GM18499 (cell line): ENCODE results near the gene MYO1D.

Experiments
- ATAC-seq: cut with Tn5 transposase; IDR thresholded peaks from one replicate; pipeline ENCODE4 v1.9.1; 2021; ENCODE audit warnings: moderate number of reproducible peaks; ENCODE audit not compliant: insufficient read depth, unreplicated experiment

Gene MYO1D

DNA sequence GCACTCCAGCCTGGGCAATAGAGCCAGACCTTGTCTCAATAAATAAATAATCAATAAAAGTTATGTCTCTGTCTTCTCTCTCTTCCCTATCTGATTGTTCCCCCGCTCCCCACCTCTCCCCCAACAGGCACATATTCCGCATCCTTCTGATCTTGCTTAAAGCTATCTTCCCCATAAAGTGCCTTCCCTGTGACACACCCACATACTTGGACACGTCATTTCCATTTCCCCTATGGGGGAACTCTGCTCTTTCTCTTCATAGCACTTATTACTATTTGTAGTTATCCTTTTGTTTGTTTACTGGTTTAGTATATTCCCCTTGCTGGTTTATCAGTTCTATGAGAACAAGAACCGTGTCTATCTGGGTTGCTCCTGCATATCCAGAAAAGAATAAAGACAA lies 14.9 kb downstream of the MYO1D start:
- ATAC-seq, result no peak

DNA sequence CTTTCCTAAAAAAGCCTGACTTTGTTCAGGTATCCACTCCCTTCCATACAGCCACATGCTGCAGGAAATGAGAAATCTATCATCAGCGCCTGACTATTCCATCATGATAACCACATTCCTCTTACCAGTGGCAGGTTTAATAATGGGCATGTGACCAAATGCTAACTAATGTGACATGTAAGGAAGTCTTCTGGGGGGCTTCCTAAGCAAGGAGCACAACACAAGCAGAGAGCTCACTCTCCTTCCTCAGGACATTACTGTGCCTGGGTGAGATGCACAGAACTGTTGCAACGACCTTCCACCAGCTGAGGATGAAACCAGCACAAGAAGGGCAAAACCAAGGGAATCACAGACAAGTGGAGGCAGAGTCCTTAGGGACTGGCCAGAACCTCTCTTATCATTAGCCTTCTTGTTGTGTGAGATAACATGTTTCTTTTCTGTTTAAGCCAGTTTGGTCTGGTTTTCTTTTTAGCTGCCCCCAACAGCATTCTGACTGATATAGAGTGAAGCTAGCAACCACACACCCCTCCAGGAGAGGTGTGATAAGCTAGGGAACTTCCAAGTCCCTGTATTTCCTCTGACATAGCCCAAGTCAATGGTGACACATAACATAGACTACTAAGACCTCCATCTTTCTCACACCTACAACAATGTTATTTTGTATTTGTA lies 16.9 kb downstream of the MYO1D start:
- no peak for ATAC-seq

DNA sequence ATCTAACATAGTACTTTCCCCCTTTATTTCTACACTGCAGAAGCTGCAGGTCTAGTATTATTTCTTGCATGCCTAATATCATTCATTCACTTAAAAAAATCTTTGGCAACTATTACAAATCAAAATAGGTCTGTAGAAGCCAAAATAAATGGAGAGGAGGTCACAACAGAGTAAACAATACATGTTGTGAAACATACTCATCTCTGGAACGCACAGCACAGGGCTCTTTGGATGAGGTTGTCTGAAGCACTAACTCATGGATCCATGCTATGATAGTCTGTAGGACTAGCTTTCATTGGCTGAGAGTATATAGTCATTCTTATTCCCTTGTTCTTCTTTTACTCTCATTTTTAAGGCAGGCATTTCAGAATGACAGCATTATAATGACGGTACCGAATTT lies 21.3 kb downstream of the MYO1D start:
- no peak for ATAC-seq

DNA sequence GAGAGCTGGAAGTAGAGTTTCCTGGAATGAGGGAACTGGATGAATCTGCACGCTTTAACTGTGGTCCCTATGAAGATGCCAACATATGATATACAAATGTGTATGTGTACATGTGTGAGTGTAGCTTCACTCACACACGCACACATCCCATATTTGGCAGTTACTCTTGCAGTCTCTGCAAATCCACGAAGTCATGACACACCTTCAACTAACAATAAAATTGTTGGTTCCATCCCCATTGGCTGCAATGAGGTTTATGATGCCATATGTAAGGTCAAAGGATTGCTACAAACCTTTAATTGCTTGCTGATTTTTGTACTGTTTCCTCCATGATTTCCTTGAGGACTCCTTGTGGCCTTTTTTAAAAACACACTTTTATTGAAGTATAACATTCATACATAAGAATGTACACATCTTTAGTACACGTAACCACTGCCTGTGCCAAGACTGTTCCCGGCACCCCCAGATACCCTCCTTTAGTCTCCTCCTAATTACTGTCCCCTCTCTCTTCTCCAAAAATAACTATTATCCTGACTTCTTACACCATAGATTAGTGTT lies 22.0 kb downstream of the MYO1D start:
- no peak for ATAC-seq

DNA sequence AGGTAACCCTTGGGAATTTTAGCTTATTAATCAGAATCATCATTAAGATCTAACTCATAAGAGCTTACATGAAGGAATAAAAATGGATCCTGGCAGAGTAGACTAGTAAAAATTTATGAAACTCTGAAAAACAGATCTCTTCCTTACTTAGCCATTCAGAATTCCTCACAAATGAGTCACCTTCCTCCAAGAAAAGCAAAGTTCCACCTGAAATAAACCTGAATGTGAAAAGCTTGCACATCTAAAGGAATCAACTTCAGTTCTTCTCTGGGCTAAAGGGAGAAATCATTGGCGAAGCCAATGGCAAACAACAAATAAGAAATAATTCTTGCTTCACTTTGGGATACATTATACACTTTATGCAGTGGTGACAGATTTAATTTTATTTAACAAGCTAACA lies 22.7 kb downstream of the MYO1D start:
- ATAC-seq, result no peak

DNA sequence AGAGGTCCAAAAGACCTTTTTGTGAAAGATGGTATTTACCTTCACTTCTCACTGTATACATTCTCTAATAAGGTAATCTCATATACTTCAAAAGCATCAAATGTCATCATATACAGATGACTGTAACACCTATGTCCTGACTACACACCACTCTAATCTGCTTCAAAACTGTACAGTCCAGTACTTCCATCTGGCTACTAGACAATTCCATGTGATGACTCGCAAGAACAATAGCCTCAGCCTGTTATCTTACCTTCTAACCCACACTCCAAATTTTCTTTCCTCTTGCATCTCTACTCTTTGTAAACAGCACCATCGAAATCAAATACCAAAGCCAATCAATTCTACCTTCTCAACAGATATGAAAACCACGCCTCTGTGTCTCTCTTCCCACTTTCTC lies 24.1 kb downstream of the MYO1D start:
- ATAC-seq, result no peak

DNA sequence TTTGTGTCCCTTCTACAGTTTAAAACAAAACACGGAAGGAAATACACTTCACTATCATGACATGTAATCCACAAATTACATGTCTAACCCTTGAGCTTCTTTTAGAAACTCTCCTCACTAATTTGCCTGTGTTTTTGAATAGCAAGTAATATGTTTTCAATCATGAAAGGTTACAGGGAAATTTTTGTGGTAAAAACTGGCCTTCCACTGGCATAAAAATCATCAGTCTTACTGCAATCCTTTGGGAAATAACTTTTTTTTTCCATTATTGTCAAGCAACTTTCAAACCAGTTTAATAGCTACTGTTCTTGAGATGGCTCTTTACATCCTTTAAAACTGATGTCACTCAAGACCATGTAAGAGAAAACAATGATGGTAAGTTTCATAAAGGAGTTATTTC lies 27.0 kb downstream of the MYO1D start:
- no peak for ATAC-seq

DNA sequence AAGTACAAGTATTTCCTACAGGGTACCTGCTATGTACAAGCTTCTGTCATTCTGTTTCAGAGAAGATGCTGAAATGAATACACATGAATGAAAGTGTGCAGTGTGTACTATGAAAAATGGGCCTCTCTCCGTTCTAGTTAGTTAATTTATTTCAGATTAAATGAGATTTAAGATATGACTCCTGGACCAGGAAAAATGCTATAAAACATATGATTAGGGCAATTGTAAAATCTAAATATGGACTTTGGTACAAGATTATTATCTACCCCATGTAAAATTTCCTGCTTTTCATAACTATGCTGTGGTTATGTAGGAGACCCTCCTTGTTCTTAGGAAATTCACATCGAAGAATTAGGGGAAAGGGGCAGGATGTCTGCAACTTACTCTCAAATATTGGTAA lies 28.9 kb downstream of the MYO1D start:
- no peak for ATAC-seq

DNA sequence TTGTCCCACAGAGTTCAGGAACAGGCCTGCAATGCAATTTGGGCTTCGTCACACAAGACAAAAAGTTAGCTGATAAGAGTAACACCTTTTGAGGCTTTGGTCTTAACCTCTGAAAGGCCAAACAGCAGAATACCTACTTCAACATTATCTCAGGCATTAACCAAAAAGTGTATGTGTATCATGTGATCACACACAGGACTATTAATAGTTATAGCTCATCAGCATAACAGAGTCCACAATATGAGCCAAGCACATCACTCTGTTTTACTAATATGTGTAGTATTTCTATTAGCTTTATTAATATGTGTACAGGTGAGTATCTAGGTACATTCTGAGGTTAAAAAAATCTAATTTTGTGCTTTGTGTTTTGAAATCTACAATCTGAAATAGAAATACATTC lies 30.8 kb downstream of the MYO1D start:
- ATAC-seq, result no peak

DNA sequence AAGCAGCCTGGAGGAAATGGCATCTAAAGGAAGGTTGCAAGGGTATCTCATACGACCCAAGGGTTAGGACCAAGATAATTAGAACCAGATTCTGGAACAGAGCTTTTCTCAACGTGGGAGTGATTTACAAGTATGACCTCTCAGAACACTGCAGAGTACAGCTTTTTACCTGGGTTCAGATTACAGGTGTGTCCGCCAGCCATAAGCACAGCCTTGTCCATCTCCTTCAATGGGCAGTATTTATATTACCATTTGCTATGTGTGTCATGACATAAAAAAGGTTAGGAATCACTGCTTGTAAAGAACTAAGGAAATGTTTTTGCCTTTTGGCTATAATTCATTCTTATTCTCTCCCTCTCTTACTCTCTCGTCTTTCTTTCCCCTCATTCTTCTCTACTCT lies 36.7 kb downstream of the MYO1D start:
- no peak for ATAC-seq

DNA sequence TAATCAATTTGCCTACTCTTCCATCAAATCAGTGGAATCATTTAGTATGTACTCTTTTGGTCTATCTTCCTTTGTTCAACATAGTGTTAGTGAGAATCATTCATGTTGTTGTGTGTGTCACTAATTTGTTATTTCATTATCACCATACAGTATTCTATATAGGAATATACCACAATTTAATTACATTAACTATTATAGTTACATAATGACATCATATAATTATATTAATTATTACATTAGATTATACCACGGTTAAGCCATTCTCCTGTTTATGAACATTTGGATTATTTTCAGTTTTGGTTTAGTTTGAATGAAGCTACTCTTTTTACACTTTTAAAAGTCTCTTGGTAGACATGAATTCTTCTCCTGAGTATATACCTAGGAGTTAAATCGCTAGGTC lies 40.4 kb downstream of the MYO1D start:
- no peak for ATAC-seq

DNA sequence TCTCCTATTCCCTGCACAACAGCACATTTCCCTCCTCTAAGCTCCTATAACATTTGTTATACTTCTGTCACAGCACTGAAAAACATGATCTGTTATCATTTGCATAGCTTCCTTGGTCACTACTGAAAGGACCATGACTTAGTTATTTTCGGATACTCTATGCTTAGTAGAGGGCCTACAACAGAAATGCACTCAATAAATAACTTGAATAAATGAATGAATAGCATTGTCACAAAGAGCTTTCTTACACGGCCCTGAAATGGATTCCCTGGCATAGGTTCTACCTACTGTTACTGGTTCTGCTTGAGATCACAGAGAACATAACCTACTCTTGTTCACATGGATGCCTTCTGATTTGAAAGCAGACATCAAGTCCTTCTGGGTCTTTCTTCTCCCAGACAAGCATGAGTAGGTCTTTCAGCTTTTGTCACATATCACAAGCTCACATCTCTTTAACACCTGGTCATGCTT lies 41.6 kb downstream of the MYO1D start:
- ATAC-seq, result peak; percentile 49

DNA sequence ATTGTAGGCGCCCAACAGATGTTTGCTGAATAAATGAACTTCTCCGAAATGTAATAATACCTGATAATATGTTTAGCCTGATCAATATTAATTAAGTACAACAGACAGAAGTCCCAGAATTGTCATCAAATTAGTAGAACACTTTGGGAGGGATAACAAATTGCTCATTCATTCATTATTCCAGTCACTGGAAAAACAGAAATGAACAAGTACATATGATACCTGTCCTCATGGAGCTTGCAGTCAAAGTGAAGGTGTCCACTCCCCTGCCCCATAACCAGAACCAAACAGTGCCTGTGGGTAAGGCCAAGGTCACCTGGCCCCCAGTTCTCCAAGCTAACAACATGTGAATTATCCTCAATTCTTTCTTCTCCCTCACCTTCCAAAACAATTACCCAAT lies 42.8 kb downstream of the MYO1D start:
- no peak for ATAC-seq

DNA sequence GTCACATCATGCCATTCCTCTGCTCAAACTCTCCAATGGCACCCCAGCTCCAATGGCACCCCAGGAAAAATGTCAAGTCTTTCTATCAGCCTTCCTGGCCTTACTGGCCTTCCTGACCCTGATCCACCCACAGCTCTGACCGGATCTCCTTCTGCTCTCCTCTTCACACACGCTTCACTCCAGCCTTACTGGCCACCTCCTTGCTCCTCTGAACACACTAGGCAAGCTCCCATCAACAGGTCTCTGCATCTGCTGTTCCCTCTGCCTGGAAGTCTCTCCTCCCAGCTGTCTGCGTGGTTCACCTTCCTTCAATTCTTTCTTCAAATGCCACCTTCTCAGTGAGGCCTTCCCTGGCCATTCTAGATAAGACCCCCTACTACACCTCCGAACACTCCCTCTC lies 43.4 kb downstream of the MYO1D start:
- no peak for ATAC-seq

DNA sequence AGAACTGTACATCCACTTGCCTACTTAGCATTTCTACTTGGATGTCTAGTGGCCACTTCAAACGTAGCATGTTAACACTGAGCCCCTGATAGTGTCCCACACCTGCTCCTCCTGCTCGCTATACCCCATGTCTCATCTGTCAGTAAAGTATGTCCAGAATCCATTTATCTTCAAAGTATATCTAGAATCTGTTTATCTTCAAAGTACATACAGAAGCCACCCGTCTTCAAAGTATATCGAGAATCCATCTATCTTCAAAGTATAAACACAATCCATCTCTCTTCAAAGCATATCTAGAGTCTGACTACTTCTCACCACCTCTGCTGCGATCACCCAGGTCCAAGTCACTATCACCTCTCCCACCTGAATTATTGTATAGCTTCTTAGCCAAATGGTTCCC lies 43.8 kb downstream of the MYO1D start:
- ATAC-seq, result no peak

DNA sequence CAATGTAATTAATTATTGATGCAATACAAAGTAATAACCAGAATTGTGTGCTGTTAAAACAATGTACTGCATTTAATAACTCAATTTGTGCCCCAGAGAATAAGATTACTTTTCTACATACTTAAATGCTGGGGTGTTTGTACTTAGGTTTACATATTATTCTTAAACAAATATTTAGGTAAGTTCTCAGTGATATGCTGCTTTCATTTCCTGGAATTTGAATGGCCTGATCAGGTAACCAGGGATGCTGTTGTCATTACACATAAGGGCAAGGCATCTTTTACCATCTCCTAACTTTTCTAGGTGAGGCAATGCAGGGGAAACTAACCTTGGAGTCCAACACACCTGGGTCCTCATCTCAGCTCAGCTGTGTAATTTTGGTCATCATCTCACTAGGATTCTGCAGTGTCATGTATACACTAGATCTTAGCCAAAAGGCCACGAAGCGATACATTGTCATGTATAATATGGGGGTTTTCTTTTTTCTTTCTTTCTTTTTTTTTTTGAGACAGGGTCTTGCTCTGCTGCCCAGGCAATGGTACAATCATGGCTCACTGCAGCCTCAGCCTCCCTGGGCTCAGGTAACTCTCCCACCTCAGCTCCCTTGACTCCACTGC lies 45.2 kb downstream of the MYO1D start:
- no peak for ATAC-seq

DNA sequence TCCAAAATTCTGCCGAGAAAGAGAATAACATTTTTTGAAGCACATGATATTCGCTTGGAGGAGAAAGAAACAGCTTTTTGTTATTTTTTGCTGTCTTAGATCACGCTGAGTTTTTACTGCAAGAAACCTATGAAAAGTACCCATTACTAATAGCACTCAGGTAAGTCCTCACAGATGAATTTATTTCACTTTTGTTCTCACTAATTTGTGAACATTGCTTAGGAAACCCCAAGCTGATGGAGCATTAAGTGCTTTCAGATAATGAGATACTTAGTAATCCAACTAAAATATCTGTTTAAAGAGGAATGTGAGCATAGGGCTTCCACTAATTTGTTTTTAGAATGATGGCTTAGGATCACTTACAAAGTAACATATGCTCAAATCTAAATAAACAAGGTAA lies 45.7 kb downstream of the MYO1D start:
- no peak for ATAC-seq

DNA sequence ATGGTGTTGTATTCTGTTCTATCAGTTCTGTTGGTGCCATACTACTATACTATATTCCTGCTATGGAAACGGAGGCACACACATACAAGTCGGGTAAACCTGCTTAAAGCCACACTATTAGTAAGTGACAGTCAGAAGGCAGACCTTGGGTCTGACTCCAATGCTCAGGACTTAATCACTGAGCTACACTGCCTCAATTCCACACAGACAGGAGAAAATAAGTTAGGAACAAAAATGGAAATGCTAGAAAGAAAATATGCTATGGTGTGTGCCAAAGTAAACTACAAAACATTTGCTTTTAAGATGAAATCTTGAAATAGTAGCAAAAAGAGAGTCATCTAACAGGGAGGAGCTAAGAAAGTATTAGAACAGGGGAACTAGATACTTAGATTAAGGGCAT lies 48.1 kb downstream of the MYO1D start:
- ATAC-seq, result peak; percentile 11

DNA sequence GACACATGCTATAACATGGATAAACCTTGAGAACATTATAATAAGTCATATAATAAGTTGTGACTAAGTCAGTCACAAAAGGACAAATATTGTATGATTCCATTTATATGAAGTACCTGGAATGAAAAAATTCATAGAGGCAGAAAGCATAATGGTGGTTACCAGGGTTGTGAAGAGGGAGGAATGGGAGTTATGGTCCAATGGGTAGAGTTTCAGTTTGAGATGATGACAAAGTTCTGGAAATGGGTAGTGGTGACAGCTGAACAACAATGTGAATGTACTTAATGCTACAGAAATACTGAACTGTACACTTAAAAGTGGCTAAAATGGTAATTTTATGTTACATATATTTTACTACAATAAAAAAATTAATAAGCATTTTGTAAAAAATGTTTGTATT lies 49.7 kb downstream of the MYO1D start:
- no peak for ATAC-seq

DNA sequence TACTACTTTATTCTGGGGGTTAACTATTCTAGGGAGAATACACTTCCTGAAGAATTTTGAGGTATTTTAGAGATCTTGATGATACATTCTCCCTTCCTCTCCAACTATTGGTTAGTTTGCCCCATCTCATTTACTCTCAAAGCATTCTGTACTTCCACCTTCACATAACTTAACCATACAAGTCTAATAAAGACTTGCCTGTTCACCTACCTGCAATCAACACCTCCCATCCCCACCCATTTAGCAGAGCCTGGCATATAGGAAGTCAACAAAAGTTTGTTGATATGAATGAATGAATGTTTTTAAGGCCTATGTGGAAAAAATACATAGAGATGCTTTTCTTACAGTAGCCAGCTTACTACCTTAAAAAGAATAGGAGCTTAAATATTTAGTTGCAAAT lies 50.8 kb downstream of the MYO1D start:
- no peak for ATAC-seq

DNA sequence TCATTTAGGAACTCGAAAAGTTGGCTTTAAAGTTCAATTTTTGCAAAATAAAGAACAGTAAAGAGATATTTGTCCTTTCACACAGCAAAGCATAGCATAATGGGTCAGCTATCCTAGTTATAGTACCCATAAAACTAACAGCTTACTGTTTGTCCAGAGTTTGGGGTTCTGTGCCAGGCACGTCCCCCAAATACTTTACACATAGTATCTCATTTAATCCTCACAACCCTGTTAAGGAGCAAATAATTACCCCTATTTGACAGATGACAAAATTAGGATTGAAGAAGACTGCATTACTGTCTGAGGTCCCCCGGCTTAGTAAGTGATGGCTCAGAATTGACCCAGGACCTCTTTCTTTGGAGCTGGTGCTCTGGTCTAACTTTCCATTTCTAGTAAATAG lies 52.6 kb downstream of the MYO1D start:
- ATAC-seq, result no peak

DNA sequence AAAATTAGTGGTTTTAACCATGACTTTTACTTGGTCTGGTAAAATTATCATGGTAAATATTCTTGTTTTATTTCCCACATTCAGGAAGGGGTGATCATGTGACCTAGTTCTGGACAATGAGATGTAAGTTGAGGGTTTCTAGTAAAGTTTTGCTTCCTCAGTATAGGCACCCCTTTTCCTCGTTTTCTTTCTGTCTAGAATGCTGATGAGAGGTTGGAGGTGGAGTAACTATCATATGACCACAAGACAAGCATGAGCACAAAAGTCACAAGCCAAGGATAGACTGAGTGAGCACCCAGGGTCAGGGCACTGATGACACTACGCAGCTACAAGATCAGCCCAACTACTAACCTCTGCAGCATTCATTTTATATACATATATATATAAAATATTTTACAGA lies 53.9 kb downstream of the MYO1D start:
- no peak for ATAC-seq
